ENCODE results near the gene NXPH3. TPM values are rescaled to one million over a fixed set of nuclear protein-coding genes. Genes with fewer than 3 reads are reported as not detected.

Gene NXPH3
- total and polyA plus RNA-seq, 2 donors (not counting 1 experiment from before 2014, with no cell fraction given): not detected

DNA sequence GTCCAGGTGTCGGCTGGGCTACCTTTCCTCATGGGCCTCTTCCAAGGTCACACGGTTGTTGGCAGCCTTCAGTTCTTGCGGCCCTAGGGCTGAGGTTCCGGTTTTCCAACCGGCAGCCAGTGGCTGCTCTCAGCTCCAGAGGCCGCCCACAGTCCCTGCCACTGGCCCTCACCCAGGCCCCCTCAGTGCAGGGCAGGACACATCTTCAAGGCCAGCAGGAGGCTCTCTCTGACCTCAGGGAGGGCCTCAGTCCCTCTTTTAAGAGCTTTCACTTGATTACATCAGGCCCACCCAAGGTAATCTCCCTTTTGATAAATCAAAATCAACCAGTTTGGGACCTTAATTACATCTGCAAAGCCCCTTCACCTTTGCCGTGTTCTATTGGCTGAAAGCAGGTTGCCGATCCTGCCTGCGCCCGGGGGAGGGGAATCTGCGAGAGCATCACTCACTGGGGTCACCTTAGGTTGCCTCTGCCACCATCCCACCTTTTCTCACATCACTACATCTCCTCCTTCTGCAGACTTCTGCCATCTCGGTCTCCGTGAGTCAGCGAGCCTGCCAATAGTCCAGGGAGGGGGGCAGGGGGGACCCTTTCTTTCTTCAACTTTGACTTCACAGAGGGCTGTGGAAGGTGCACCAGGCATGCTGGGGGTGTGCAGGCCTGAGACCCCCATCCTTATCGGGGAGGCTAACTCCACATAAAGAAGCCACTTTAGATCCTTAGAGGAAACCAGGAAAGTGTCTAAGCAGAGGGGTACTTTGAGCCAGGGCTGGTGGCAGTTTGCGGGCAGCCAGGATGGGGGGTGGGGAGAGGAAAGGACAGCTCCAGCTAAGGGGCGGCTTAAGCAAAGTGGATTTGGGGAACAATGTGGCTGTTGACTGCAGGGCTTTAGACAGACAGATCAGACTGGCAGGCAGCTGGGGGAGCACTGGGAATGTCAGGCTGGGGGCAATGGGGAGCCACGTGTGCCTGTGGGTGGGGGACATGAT lies 28.8 kb upstream of the NXPH3 start:
- TF ChIP-seq CTCF (IDR thresholded peaks at IDR 0.05) (no peak), EZH2 (IDR thresholded peaks at IDR 0.05; ENCODE audit: borderline replicate concordance, insufficient read depth, low read depth, low read length, poor library complexity, severe bottlenecking) (no peak)
- H3K4me3 ChIP-seq (ENCODE audit: control extremely low read depth in 1 of 5, extremely low read depth in 1 of 5, insufficient read depth in 1 of 5, low read depth in 2 of 5, low read length in 4 of 5): no peak overlapping the region
- Mint-ChIP-seq H3K4me1 (no peaks in the 10 kb centered on the region), H3K9me3 (ENCODE audit: insufficient read depth) (peaks cover 5% of the 10 kb centered on the region), H3K27ac (no peak overlapping the region), H3K27me3 (peaks cover 30% of the 10 kb centered on the region), H3K4me3 (no peak overlapping the region)
- intact Hi-C loops (cut with micrococcal nuclease): no loop called here
- WGBS (ENCODE audit: insufficient coverage): 95% methylated on average over 13 of the region's 18 CpGs
- peaks cover 0 to 9% (median 2%) of the 10 kb centered on the region in 4 experiments for H3K27me3 ChIP-seq (replicated peaks in 1 of 4; ENCODE audit: control extremely low read depth in 1 of 4, control insufficient read depth in 3 of 4, insufficient read depth in 4 of 4, low read length in 3 of 4)
- no peaks in the 10 kb centered on the region for H4K20me1 ChIP-seq (ENCODE audit: control insufficient read depth, insufficient read depth, low read length, poor library complexity, severe bottlenecking)
- no peaks in the 10 kb centered on the region for H3K4me1 ChIP-seq (ENCODE audit: control insufficient read depth in 2 of 2, insufficient read depth in 2 of 2, low read length in 2 of 2)
- ATAC-seq (ENCODE audit: low read depth) (no peak), DNase-seq (peak; percentile 1)
- no peaks in the 10 kb centered on the region for H3K36me3 ChIP-seq (replicated peaks in 1 of 2; ENCODE audit: control extremely low read depth in 1 of 2, control insufficient read depth in 1 of 2, extremely low read depth in 1 of 2, insufficient read depth in 2 of 2, low read length in 1 of 2)
- H3K27ac ChIP-seq (ENCODE audit: low read length in 2 of 2): no peak overlapping the region
- H3K4me2 ChIP-seq (replicated peaks; ENCODE audit: low read depth, low read length, poor library complexity, severe bottlenecking): no peak overlapping the region
- H3K9me3 ChIP-seq (ENCODE audit: control extremely low read depth in 1 of 3, control insufficient read depth in 2 of 3, insufficient read depth in 1 of 3, low read length in 2 of 3): peaks cover 0 to 13% (median 2%) of the 10 kb centered on the region in 3 donors
- ChIA-PET POLR2A (no interaction called here), CTCF (interaction anchor here (0.6 kb wide), 1 partner anchor 27 kb away, joined by 3 read pairs; no protein-coding TSS in a partner anchor)
- H3K79me2 ChIP-seq (ENCODE audit: control insufficient read depth, insufficient read depth, low read length): no peaks in the 10 kb centered on the region
- H3K9ac ChIP-seq (ENCODE audit: low read length): no peak overlapping the region
- H2AFZ ChIP-seq (ENCODE audit: insufficient read depth, low read depth, low read length, poor library complexity, severe bottlenecking): no peak overlapping the region

GRCh38 chr17:49547566-49547965 lies 28.1 kb upstream of the NXPH3 start:
- Histone ChIP-seq H3K27me3 (replicated peaks in 1 of 4; ENCODE audit: control extremely low read depth in 1 of 4, control insufficient read depth in 3 of 4, insufficient read depth in 4 of 4, low read length in 3 of 4) (peaks cover 0 to 9% (median 2%) of the 10 kb centered on the region in 4 experiments), H4K20me1 (ENCODE audit: control insufficient read depth, insufficient read depth, low read length, poor library complexity, severe bottlenecking) (no peaks in the 10 kb centered on the region), H3K9ac (ENCODE audit: low read length) (no peak overlapping the region), H3K4me3 (ENCODE audit: control extremely low read depth in 1 of 5, extremely low read depth in 1 of 5, insufficient read depth in 1 of 5, low read depth in 2 of 5, low read length in 4 of 5) (no peak overlapping the region), H3K27ac (ENCODE audit: low read length in 2 of 2) (no peak overlapping the region), H3K4me1 (ENCODE audit: control insufficient read depth in 2 of 2, insufficient read depth in 2 of 2, low read length in 2 of 2) (no peaks in the 10 kb centered on the region), H3K9me3 (ENCODE audit: control extremely low read depth in 1 of 3, control insufficient read depth in 2 of 3, insufficient read depth in 1 of 3, low read length in 2 of 3) (peaks cover 0 to 12% (median 2%) of the 10 kb centered on the region in 3 donors), H3K36me3 (replicated peaks in 1 of 2; ENCODE audit: control extremely low read depth in 1 of 2, control insufficient read depth in 1 of 2, extremely low read depth in 1 of 2, insufficient read depth in 2 of 2, low read length in 1 of 2) (no peaks in the 10 kb centered on the region), H3K79me2 (ENCODE audit: control insufficient read depth, insufficient read depth, low read length) (no peaks in the 10 kb centered on the region), H3K4me2 (replicated peaks; ENCODE audit: low read depth, low read length, poor library complexity, severe bottlenecking) (no peak overlapping the region), H2AFZ (ENCODE audit: insufficient read depth, low read depth, low read length, poor library complexity, severe bottlenecking) (no peak overlapping the region)
- H3K9me3 Mint-ChIP-seq (ENCODE audit: insufficient read depth): peaks cover 5% of the 10 kb centered on the region
- no peak overlapping the region for H3K4me3 Mint-ChIP-seq
- ChIA-PET CTCF (no interaction called here), POLR2A (no interaction called here)
- ATAC-seq (ENCODE audit: low read depth) (no peak), DNase-seq (no peak)
- intact Hi-C loops (cut with micrococcal nuclease): no loop called here
- no peaks in the 10 kb centered on the region for H3K4me1 Mint-ChIP-seq
- peaks cover 23% of the 10 kb centered on the region for H3K27me3 Mint-ChIP-seq
- 54% methylated on average over 4 of the region's 9 CpGs for WGBS (ENCODE audit: insufficient coverage)
- TF ChIP-seq EZH2 (IDR thresholded peaks at IDR 0.05; ENCODE audit: borderline replicate concordance, insufficient read depth, low read depth, low read length, poor library complexity, severe bottlenecking) (no peak), CTCF (IDR thresholded peaks at IDR 0.05) (no peak)
- no peak overlapping the region for H3K27ac Mint-ChIP-seq

Data from B cell (primary cell).